Measurements from ENCODE around the gene SLAIN1. TPM values are rescaled to one million over a fixed set of nuclear protein-coding genes. Genes with fewer than 3 reads are reported as not detected.

The SLAIN1 gene
- total and polyA plus RNA-seq, 10 donors = 8.7 to 32.6 (median 17.0) TPM

DNA sequence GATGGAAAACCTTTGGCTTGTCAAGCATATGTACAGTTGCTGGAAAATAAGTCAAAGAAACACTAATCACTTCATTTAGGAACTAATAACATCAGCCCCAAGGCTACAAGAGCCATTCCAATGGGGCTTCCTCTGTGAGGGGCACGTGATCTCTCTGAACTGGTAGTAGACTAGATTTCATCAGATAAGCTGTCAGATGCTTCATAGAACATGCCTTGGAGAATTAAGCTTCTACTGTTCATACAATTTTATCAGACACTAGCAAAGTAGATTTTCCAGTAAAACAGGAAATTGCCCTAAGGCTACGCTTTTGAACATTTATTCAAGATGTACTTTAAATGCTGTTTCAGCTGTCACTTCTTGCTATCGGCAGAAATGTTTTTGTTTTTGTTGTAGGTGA, 113.4 kb downstream of the SLAIN1 start:
- H3K4me3 ChIP-seq = no peak overlapping the region
- no peak for TF ChIP-seq POLR2A (IDR thresholded peaks at IDR 0.05)
- TF ChIP-seq, protein P1, sequence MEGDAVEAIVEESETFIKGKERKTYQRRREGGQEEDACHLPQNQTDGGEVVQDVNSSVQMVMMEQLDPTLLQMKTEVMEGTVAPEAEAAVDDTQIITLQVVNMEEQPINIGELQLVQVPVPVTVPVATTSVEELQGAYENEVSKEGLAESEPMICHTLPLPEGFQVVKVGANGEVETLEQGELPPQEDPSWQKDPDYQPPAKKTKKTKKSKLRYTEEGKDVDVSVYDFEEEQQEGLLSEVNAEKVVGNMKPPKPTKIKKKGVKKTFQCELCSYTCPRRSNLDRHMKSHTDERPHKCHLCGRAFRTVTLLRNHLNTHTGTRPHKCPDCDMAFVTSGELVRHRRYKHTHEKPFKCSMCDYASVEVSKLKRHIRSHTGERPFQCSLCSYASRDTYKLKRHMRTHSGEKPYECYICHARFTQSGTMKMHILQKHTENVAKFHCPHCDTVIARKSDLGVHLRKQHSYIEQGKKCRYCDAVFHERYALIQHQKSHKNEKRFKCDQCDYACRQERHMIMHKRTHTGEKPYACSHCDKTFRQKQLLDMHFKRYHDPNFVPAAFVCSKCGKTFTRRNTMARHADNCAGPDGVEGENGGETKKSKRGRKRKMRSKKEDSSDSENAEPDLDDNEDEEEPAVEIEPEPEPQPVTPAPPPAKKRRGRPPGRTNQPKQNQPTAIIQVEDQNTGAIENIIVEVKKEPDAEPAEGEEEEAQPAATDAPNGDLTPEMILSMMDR (IDR thresholded peaks at IDR 0.05 in 8 of 11, conservative IDR thresholded peaks at IDR 0.05 in 3 of 11) = no peak
- TF ChIP-seq POLR2AphosphoS5 (IDR thresholded peaks at IDR 0.05) = no peak
- 17 to 32% (median 20%) methylated on average over 3 of the region's 3 CpGs for WGBS, 5 donors
- H3K27ac ChIP-seq = no peak overlapping the region
- intact Hi-C loops (cut with DNase I; ENCODE audit: low total_unique reads) = no loop called here
- DNase-seq = no peak
- H3K27me3 ChIP-seq (replicated peaks in 1 of 7) = peaks cover 0 to 5% (median 0%) of the 10 kb centered on the region in 7 donors
- peaks cover 0 to 5% (median 0%) of the 10 kb centered on the region in 6 donors for H3K4me1 ChIP-seq
- no peaks in the 10 kb centered on the region for H3K36me3 ChIP-seq
- H3K9me3 ChIP-seq = no peaks in the 10 kb centered on the region

GRCh38 chr13:77811381-77811780, 113.9 kb downstream of the SLAIN1 start:
- 69 to 85% (median 71%) methylated on average over 2 of the region's 2 CpGs for WGBS, 5 donors
- H3K36me3 ChIP-seq = no peaks in the 10 kb centered on the region
- H3K4me1 ChIP-seq = peaks cover 0 to 5% (median 0%) of the 10 kb centered on the region in 6 donors
- no peaks in the 10 kb centered on the region for H3K9me3 ChIP-seq
- no peak for DNase-seq
- H3K27ac ChIP-seq = no peak overlapping the region
- TF ChIP-seq, protein P1 (IDR thresholded peaks at IDR 0.05 in 8 of 11, conservative IDR thresholded peaks at IDR 0.05 in 3 of 11) = no peak
- TF ChIP-seq POLR2AphosphoS5 (IDR thresholded peaks at IDR 0.05) (no peak), POLR2A (IDR thresholded peaks at IDR 0.05) (no peak)
- intact Hi-C loops (cut with DNase I; ENCODE audit: low total_unique reads) = no loop called here
- no peak overlapping the region for H3K4me3 ChIP-seq
- H3K27me3 ChIP-seq (replicated peaks in 1 of 7) = peaks cover 0 to 5% (median 0%) of the 10 kb centered on the region in 7 donors

GRCh38 chr13:77811981-77812380, 114.5 kb downstream of the SLAIN1 start:
- Histone ChIP-seq H3K9me3 (no peaks in the 10 kb centered on the region), H3K4me3 (no peak overlapping the region), H3K27ac (no peak overlapping the region), H3K36me3 (no peaks in the 10 kb centered on the region), H3K27me3 (replicated peaks in 1 of 7) (peaks cover 0 to 5% (median 0%) of the 10 kb centered on the region in 7 donors), H3K4me1 (peaks cover 0 to 5% (median 0%) of the 10 kb centered on the region in 6 donors)
- intact Hi-C loops (cut with DNase I; ENCODE audit: low total_unique reads) = no loop called here
- TF ChIP-seq POLR2A (IDR thresholded peaks at IDR 0.05) (no peak), POLR2AphosphoS5 (IDR thresholded peaks at IDR 0.05) (no peak)
- no peak for DNase-seq

Small RNA genes lying within 50 kb of the gene (microRNA-seq; reads per million reads assigned to microRNA genes)
- 0 reads per million in 3 donors for gene MIR3665

Small RNA genes lying within 50 kb of the gene (small RNA-seq; reads per million reads assigned to genes)
- gene MIR3665 (0 reads per million in 4 donors), gene SPTLC1P5 (0 reads per million in 4 donors)

Other genes starting within 250 kb of the SLAIN1 start
- not detected for gene SCEL, start 162.0 kb upstream of the SLAIN1 start, total RNA-seq
- under 1 TPM in 2 of 3 donors, not detected in 1; 0.04 to 0.29 TPM for gene SCEL, start 162.0 kb upstream of the SLAIN1 start, polyA plus RNA-seq
- 10 to 100 TPM; 16.3 to 58.4 (median 50.6) TPM for gene EDNRB, start 221.1 kb downstream of the SLAIN1 start, total RNA-seq
- 10 to 100 TPM in 1 of 3 donors, 1 to 10 TPM in 2; 4.3 to 11.0 (median 7.6) TPM for gene EDNRB, start 221.1 kb downstream of the SLAIN1 start, polyA plus RNA-seq